ENCODE data around the gene DEFB124. TPM values are rescaled to one million over a fixed set of nuclear protein-coding genes. Genes with fewer than 3 reads are reported as not detected.
"Not testable (repeated sequence)": the region's sequence is repeated elsewhere in the genome, so short reads cannot be mapped to it uniquely, and the experiment has no call there.

DEFB124 gene
- total RNA-seq, 3 donors from 2014 or later, result not detected

DNA sequence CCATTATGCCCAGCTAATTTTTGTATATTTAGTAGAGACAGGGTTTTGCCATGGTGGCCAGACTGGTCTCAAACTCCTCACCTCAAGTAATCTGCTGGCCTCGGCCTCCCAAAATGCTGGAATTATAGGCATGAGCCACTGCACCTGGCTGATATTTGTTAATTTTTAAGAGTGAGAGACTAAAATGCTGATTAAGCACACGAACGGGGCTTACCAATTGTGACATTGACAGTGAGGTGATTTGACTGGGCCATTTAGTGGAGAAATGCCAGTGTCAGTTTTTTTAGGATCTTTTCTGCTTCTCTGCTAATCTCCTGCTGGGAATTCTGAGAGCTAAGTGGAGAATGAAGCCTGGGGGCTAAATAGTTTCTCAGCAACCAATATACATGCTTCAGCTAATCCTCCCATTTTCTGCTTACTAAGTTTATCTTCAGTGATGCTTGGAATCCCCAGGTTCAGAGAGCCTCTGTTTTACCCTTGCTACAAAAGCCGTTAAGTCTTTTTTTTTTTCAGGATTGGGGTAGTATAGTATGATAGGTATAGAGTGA, 44.3 kb downstream of the DEFB124 start:
- intact Hi-C loops (cut with DNase I; ENCODE audit: low total_unique reads), result no loop called here
- Histone ChIP-seq H3K4me1 (no peaks in the 10 kb centered on the region), H3K36me3 (no peaks in the 10 kb centered on the region), H3K27me3 (no peaks in the 10 kb centered on the region), H3K4me3 (no peak overlapping the region), H3K9me3 (peaks cover 0 to 8% of the 10 kb centered on the region in 2 donors), H3K27ac (no peak overlapping the region)
- no peak for DNase-seq (ENCODE audit: low spot score in 2 of 2)
- TF ChIP-seq POLR2AphosphoS5 (IDR thresholded peaks at IDR 0.05), result no peak
- no peak for TF ChIP-seq POLR2A (IDR thresholded peaks at IDR 0.05)
- TF ChIP-seq, protein P1, sequence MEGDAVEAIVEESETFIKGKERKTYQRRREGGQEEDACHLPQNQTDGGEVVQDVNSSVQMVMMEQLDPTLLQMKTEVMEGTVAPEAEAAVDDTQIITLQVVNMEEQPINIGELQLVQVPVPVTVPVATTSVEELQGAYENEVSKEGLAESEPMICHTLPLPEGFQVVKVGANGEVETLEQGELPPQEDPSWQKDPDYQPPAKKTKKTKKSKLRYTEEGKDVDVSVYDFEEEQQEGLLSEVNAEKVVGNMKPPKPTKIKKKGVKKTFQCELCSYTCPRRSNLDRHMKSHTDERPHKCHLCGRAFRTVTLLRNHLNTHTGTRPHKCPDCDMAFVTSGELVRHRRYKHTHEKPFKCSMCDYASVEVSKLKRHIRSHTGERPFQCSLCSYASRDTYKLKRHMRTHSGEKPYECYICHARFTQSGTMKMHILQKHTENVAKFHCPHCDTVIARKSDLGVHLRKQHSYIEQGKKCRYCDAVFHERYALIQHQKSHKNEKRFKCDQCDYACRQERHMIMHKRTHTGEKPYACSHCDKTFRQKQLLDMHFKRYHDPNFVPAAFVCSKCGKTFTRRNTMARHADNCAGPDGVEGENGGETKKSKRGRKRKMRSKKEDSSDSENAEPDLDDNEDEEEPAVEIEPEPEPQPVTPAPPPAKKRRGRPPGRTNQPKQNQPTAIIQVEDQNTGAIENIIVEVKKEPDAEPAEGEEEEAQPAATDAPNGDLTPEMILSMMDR (IDR thresholded peaks at IDR 0.05), result no peak

DNA sequence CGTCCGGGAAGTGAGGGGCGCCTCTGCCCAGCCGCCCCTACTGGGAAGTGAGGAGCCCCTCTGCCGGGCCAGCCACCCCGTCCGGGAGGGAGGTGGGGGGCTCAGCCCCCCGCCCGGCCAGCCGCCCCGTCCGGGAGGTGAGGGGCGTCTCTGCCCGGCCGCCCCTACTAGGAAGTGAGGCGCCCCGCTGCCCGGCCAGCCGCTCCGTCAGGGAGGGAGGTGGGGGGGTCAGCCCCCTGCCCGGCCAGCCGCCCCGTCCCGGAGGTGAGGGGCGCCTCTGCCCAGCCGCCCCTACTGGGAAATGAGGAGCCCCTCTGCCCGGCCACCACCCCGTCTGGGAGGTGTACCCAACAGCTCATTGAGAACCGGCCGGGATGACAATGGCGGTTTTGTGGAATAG, 47.4 kb downstream of the DEFB124 start:
- H3K27ac ChIP-seq; H3K4me3 ChIP-seq; intact Hi-C loops (cut with DNase I; ENCODE audit: low total_unique reads); DNase-seq (ENCODE audit: low spot score in 2 of 2); H3K27me3 ChIP-seq; H3K9me3 ChIP-seq; H3K4me1 ChIP-seq; H3K36me3 ChIP-seq: not testable (repeated sequence)

DNA sequence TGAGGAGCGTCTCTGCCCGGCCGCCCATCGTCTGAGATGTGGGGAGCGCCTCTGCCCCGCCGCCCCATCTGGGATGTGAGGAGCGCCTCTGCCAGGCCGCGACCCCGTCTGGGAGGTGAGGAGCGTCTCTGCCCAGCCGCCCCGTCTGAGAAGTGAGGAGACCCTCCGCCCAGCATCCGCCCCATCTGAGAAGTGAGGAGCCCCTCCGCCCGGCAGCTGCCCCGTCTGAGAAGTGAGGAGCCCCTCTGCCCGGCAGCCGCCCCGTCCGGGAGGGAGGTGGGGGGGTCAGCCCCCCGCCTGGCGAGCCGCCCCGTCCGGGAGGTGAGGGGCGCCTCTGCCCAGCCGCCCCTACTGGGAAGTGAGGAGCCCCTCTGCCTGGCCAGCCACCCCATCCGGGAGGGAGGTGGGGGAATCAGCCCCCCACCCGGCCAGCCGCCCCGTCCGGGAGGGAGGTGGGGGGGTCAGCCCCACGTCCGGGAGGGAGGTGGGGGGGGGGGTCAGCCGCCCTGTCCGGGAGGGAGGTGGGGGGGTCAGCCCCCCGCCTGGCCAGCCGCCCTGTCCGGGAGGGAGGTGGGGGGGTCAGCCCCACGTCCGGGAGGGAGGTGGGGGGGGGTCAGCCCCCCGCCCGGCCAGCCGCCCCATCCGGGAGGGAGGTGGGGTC, 47.9 kb downstream of the DEFB124 start:
- H3K4me1 ChIP-seq; H3K27ac ChIP-seq; H3K36me3 ChIP-seq; intact Hi-C loops (cut with DNase I; ENCODE audit: low total_unique reads); H3K9me3 ChIP-seq; DNase-seq (ENCODE audit: low spot score in 2 of 2); H3K27me3 ChIP-seq; H3K4me3 ChIP-seq: not testable (repeated sequence)

DNA sequence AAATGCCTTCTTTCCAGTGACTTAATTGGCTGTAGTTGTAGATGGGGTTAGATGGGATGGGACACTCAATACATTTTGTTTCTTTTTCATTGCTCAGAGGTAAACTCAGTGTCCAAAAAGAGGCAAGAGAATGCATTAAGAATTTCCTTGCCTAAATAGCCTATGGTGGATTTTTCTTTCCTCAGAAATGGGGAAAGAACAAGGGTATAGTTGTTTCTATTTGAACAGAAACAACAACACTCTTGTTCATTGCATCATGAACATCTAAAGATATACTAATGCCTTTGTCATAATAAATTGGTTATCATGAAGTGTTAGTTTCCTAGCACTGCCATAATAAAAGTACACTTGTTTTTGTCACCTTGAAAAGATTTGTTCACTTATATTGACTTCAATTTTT, 49.1 kb downstream of the DEFB124 start:
- Histone ChIP-seq H3K27me3 (no peaks in the 10 kb centered on the region), H3K27ac (no peak overlapping the region), H3K9me3 (peaks cover 0 to 8% of the 10 kb centered on the region in 2 donors), H3K4me1 (no peaks in the 10 kb centered on the region), H3K4me3 (no peak overlapping the region), H3K36me3 (no peaks in the 10 kb centered on the region)
- intact Hi-C loops (cut with DNase I; ENCODE audit: low total_unique reads), result no loop called here
- TF ChIP-seq POLR2AphosphoS5 (IDR thresholded peaks at IDR 0.05) (no peak), POLR2A (IDR thresholded peaks at IDR 0.05) (no peak)
- TF ChIP-seq, protein P1 (IDR thresholded peaks at IDR 0.05), result no peak
- DNase-seq (ENCODE audit: low spot score in 2 of 2), result no peak

DNA sequence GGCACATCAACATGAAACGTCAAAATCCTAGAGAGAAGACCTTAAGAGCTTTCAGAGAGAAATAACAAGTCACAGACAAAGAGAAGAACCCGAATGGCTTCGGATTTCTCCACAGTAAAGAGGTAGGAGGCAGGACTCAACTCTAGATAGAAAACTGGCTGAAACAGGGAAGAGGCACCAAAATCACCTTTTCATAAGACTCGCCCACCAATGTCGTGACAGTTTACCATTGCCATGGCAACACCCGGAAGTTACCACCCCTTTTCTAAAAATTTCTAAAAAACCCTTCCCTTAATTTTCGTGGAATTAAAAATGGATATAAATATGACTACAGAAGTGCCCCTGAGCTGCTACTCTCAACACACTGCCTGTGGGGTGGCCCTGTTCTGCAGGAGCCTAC, 56.6 kb downstream of the DEFB124 start:
- intact Hi-C loops (cut with DNase I; ENCODE audit: low total_unique reads), result no loop called here
- Histone ChIP-seq H3K27ac (no peak overlapping the region), H3K4me3 (no peak overlapping the region), H3K4me1 (no peaks in the 10 kb centered on the region), H3K36me3 (no peaks in the 10 kb centered on the region), H3K9me3 (no peaks in the 10 kb centered on the region), H3K27me3 (no peaks in the 10 kb centered on the region)
- no peak for DNase-seq (ENCODE audit: low spot score in 2 of 2)
- TF ChIP-seq POLR2A (IDR thresholded peaks at IDR 0.05) (no peak), POLR2AphosphoS5 (IDR thresholded peaks at IDR 0.05) (no peak)
- TF ChIP-seq, protein P1 (IDR thresholded peaks at IDR 0.05), result no peak

DNA sequence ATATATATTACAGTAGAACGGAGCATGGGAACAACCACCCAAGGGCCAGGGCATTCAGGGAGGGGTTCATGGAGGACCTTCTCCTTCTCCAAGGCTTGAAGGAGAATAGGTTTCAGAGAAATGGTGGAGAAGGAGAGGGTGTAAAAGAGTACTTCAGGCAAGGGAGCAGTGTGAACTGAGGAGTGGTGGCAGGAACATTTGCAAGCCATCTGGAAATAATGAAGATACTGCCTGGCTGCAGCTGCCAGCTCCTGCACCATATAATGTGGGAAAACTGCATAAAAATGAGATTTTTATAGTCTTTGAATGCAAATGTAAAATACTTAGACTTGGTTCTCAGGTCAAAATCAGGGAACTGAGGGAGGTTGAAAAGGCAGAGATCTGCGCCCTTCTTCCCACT, 59.3 kb downstream of the DEFB124 start:
- Histone ChIP-seq H3K9me3 (no peaks in the 10 kb centered on the region), H3K4me3 (no peak overlapping the region), H3K27me3 (no peaks in the 10 kb centered on the region), H3K36me3 (no peaks in the 10 kb centered on the region), H3K27ac (no peak overlapping the region), H3K4me1 (no peaks in the 10 kb centered on the region)
- TF ChIP-seq POLR2A (IDR thresholded peaks at IDR 0.05) (no peak), POLR2AphosphoS5 (IDR thresholded peaks at IDR 0.05) (no peak)
- TF ChIP-seq, protein P1 (IDR thresholded peaks at IDR 0.05), result no peak
- intact Hi-C loops (cut with DNase I; ENCODE audit: low total_unique reads), result no loop called here
- no peak for DNase-seq (ENCODE audit: low spot score in 2 of 2)

Other genes starting within 250 kb of the DEFB124 start
- gene DEFB115, start 217.5 kb downstream of the DEFB124 start, total RNA-seq, result not detected
- not detected for gene DEFB116, start 166.5 kb downstream of the DEFB124 start, total RNA-seq
- not detected for gene DEFB118, start 106.5 kb downstream of the DEFB124 start, total RNA-seq
- not detected for gene DEFB119, start 84.5 kb downstream of the DEFB124 start, total RNA-seq
- not detected for gene DEFB121, start 68.9 kb downstream of the DEFB124 start, total RNA-seq
- gene DEFB123, start 34.5 kb downstream of the DEFB124 start, total RNA-seq, result not detected
- gene REM1, start 161 bp upstream of the DEFB124 start, total RNA-seq, result 1 to 10 TPM; 3.2 to 3.9 (median 3.4) TPM
- 10 to 100 TPM; 44.2 to 73.7 (median 53.1) TPM for gene HM13, start 39.3 kb upstream of the DEFB124 start, total RNA-seq
- gene ID1, start 130.2 kb upstream of the DEFB124 start, total RNA-seq, result 100 to 1,000 TPM; 156 to 407 (median 270) TPM
- 1 to 10 TPM in 1 of 3 donors, not detected in 2; 5.3 TPM for gene COX4I2, start 162.8 kb upstream of the DEFB124 start, total RNA-seq
- gene BCL2L1, start 247.7 kb upstream of the DEFB124 start, total RNA-seq, result 100 to 1,000 TPM in 2 of 3 donors, 10 to 100 TPM in 1; 95.1 to 124 (median 117) TPM

Measured in breast epithelium (tissue), 4 donors.